Measurements from ENCODE around the gene SAMD4A.

GRCh38 chr14:54537651-54538050, 29.3 kb upstream of the SAMD4A start:
- TF ChIP-seq CTCF (IDR thresholded peaks at IDR 0.05) (no peak), POLR2A (IDR thresholded peaks at IDR 0.05) (no peak)

Measured in esophagus squamous epithelium (tissue), 4 donors.